HFF-Myc (cell line): ENCODE results near the gene CCND2.

ENCODE experiments used
- DNase-seq: peaks from one replicate; pipeline ENCODE4 v3.0.0-alpha.2; 2011; ENCODE audit warnings: low read depth; ENCODE audit errors: extremely low read depth
- H3K4me3 ChIP-seq: replicated peaks from 2 replicates; pipeline ENCODE4 v1.5.1; 2011; ENCODE audit warnings: low read depth, mild to moderate bottlenecking, control low read depth, low read length
- CTCF ChIP-seq: IDR thresholded peaks from 2 replicates; pipeline ENCODE4 v1.5.1; 2012; ENCODE audit warnings: mild to moderate bottlenecking, low read depth, low read length, control low read depth; ENCODE audit errors: missing control alignments

Gene CCND2

DNA sequence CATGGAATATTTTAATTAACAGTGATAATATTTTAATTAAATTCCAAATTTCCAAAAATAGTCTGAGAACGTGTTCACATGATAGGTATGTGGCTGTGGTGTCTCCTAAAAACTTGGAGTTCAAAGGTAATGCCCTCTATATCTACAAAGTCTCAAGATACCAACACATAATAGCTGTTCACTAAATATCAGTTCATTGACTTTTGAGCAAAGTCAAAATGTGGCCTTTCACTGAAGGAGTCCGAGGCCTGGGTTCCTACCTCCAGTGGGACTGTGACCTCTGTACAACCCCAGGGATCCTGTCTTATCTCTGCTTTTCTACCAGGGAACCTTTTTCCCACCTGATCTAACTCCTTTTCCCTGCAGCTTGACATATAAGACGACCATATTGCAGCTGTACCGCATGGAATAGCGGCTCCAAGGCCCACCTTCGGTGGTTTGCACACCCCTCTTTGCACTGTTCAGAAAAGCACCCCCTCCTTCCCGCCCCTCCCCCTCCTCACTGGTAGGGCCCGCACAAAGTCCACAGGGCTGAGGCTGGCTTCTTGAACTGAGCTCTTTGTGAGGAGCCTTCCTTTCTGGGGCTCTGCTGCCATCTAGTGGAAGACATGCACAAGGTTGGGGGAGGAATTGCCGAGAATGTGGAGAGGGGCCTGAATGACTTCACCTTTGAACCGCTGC lies 3.1 kb downstream of the CCND2 start:
- DNase-seq = peak; percentile 74
- H3K4me3 ChIP-seq = no peak overlapping the region
- peak; percentile 85 for TF ChIP-seq CTCF

- no peak for TF ChIP-seq CTCF
- no peak overlapping the region for H3K4me3 ChIP-seq
- no peak for DNase-seq
These were observed 3.6 kb downstream of the CCND2 start for GRCh38 chr12:4277205-4277543.

GRCh38 chr12:4277857-4278256 lies 4.3 kb downstream of the CCND2 start:
- no peak for DNase-seq
- no peak for TF ChIP-seq CTCF
- no peak overlapping the region for H3K4me3 ChIP-seq

- TF ChIP-seq CTCF = no peak
- H3K4me3 ChIP-seq = no peak overlapping the region
- no peak for DNase-seq
These were observed 5.0 kb downstream of the CCND2 start for GRCh38 chr12:4278329-4279197.

DNA sequence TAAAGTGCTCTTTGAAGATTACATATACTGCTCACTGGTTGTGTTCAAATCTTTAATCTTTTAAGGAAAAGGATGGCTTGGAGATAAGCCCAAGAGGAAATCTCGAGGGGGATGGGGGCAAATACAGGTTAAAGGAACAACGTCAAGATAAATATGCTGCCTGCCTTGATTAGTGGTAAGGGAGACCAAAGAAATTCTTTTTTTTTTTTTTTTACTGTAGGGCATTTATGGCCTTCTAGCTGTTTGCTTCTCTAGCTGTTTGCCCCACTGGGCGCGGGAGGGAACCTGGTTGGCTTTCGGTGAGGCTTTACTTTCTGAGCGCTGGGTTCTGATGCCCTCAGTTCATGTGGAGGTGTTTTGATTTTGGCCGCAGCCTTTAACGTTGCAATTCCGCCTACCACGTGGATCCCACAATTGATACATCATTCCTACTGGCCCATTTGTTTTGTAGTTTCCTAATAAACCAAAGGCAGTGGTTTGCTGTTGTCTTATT lies 5.7 kb downstream of the CCND2 start:
- TF ChIP-seq CTCF = no peak
- DNase-seq = no peak
- no peak overlapping the region for H3K4me3 ChIP-seq

DNA sequence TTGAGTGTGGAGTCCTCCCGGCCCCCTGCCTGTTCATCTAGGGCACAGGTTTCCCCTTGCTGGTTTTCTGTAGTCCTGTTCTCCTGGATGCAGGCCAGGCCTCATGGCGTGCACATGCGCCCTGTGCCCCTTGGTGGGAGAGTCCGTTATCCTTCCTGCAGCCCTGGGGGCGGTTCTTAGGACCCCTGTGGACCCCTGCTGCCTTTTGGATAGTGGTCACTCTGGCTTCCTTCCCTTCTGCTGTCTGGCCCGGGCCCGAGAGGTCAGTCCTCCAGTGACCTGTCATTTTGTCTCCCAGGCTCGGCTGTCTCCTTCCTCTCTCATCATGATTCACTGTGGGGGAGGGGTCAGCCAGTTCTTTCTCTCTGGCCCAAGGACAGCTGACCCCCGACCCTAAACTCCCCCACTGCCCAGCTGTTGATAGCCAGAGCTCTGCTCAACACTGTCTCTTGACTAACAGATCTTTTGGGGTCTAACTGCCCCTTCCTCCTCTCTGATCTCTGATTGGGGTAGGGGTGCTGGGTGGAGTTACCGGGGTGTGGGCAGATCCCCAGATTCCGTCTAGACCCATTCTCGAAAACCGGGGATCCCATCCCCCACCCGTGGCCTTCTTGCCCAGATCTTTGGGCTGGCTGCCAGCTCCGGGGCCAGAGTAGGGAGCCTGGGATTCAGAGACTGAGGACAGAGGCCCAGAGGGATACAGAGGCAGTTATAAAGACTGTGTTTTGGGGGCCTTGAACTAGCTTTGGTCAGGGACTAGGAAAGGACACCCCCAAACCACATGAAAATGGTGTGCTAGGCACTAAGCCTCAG lies 7.0 kb downstream of the CCND2 start:
- no peak for DNase-seq
- no peak for TF ChIP-seq CTCF
- H3K4me3 ChIP-seq = no peak overlapping the region
